Endothelial cell of hepatic sinusoid (primary cell): ENCODE measurements around the gene GALNT17.

Source experiments
- in situ Hi-C: cut with HindIII; loops from 2 replicates; pipeline ENCODE4 v1.10.0; 2017; ENCODE audit warnings: low sequenced_read_pairs

GALNT17 gene

GRCh38 chr7:71439321-71439720 lies 307.4 kb downstream of the GALNT17 start:
- in situ Hi-C loops, result no loop called here

GRCh38 chr7:71442492-71443190 lies 310.7 kb downstream of the GALNT17 start:
- in situ Hi-C loops, result no loop called here

GRCh38 chr7:71443191-71443530 lies 311.2 kb downstream of the GALNT17 start:
- in situ Hi-C loops, result no loop called here

- in situ Hi-C loops, result no loop called here
Observed at GRCh38 chr7:71444130-71444529, 312.2 kb downstream of the GALNT17 start.

- in situ Hi-C loops, result no loop called here
Observed at GRCh38 chr7:71453630-71454029, 321.7 kb downstream of the GALNT17 start.

GRCh38 chr7:71454981-71455380 lies 323.0 kb downstream of the GALNT17 start:
- in situ Hi-C loops, result no loop called here

- in situ Hi-C loops, result no loop called here
Observed at GRCh38 chr7:71457021-71457420, 325.1 kb downstream of the GALNT17 start.

- in situ Hi-C loops, result no loop called here
Observed at GRCh38 chr7:71457846-71458590, 326.1 kb downstream of the GALNT17 start.

- in situ Hi-C loops, result no loop called here
Observed at GRCh38 chr7:71459132-71459531, 327.2 kb downstream of the GALNT17 start.

- in situ Hi-C loops, result no loop called here
Observed at GRCh38 chr7:71461572-71461971, 329.6 kb downstream of the GALNT17 start.

- in situ Hi-C loops, result no loop called here
Observed at GRCh38 chr7:71465741-71466189, 333.8 kb downstream of the GALNT17 start.

- in situ Hi-C loops, result no loop called here
Observed at GRCh38 chr7:71466448-71467145, 334.7 kb downstream of the GALNT17 start.

GRCh38 chr7:71470326-71470725 lies 338.4 kb downstream of the GALNT17 start:
- in situ Hi-C loops, result no loop called here

GRCh38 chr7:71470830-71471229 lies 338.9 kb downstream of the GALNT17 start:
- in situ Hi-C loops, result no loop called here

- in situ Hi-C loops, result no loop called here
Observed at GRCh38 chr7:71472962-71473361, 341.0 kb downstream of the GALNT17 start.

- in situ Hi-C loops, result no loop called here
Observed at GRCh38 chr7:71473366-71473967, 341.5 kb downstream of the GALNT17 start.

GRCh38 chr7:71477441-71477840 lies 345.5 kb downstream of the GALNT17 start:
- in situ Hi-C loops, result no loop called here

GRCh38 chr7:71479231-71479630 lies 347.3 kb downstream of the GALNT17 start:
- in situ Hi-C loops, result no loop called here

- in situ Hi-C loops, result no loop called here
Observed at GRCh38 chr7:71480791-71481190, 348.8 kb downstream of the GALNT17 start.

- in situ Hi-C loops, result no loop called here
Observed at GRCh38 chr7:71482284-71482683, 350.3 kb downstream of the GALNT17 start.

GRCh38 chr7:71484380-71484779 lies 352.4 kb downstream of the GALNT17 start:
- in situ Hi-C loops, result no loop called here
